SK-N-SH (cell line): ENCODE results near the gene PITX1. TPM values are rescaled to one million over a fixed set of nuclear protein-coding genes. Genes with fewer than 3 reads are reported as not detected.

Source experiments
- CTCF ChIA-PET: fragments of 300-600, 350-600 bp; formaldehyde crosslinking; extraction: SDS; loops from one replicate; lab custom pipeline; 2021; lab: Yijun Ruan, JAX
- POLR2A ChIA-PET: fragments of 350-600 bp; sonication (Branson Sonifier 250); formaldehyde crosslinking; extraction: SDS; loops from one replicate; lab custom pipeline; 2020; ENCODE audit warnings: antibody characterized with exemption, inconsistent platforms; lab: Yijun Ruan, JAX
- DNase-seq: peaks from one replicate; pipeline ENCODE4 v3.0.0; 2012
- H2AFZ ChIP-seq: fragments of 200-600 bp; sonication (generic); 2 replicates; pipeline ENCODE4 v1.8.1; 2016; ENCODE audit warnings: antibody characterized with exemption, mild to moderate bottlenecking, low read depth
- H3F3A ChIP-seq: fragments of 200-600 bp; sonication (generic); replicated peaks from 2 replicates; pipeline ENCODE3; 2016; ENCODE audit warnings: antibody characterized with exemption, mild to moderate bottlenecking; ENCODE audit not compliant: insufficient read depth
- H3K27ac ChIP-seq, 2 experiments: fragments of 200-500 bp in 1 of 2; fragments of 200-600 bp in 1 of 2; sonication (Bioruptor generic) in 1 of 2; sonication (generic), shearing (Covaris generic) in 1 of 2; 2 replicates each; pipeline versions ENCODE4 v1.5.1 to v1.6.1; 2014 to 2016; ENCODE audit warnings: low read depth in 2 of 2, inconsistent platforms in 1 of 2, low read length in 1 of 2, mild to moderate bottlenecking in 1 of 2, mixed read lengths in 1 of 2
- H3K27me3 ChIP-seq: fragments of 200-600 bp; sonication (generic), shearing (Covaris generic); 2 replicates; pipeline ENCODE4 v1.6.1; 2016; ENCODE audit warnings: mixed run types; ENCODE audit not compliant: insufficient read depth
- H3K36me3 ChIP-seq, 2 experiments: fragments of 200-500 bp in 1 of 2; fragments of 200-600 bp in 1 of 2; sonication (Bioruptor generic) in 1 of 2; sonication (generic) in 1 of 2; replicated peaks in 1 of 2; 2 replicates each; pipeline versions ENCODE3 to v1.5.1; 2014 to 2016; ENCODE audit warnings: low read length in 1 of 2, mild to moderate bottlenecking in 1 of 2; ENCODE audit not compliant: insufficient read depth in 2 of 2, control insufficient read depth in 1 of 2
- H3K4me1 ChIP-seq, 2 experiments: fragments of 200-500 bp in 1 of 2; fragments of 200-600 bp in 1 of 2; sonication (Bioruptor generic) in 1 of 2; sonication (generic), shearing (Covaris generic) in 1 of 2; 2 replicates each; pipeline versions ENCODE4 v1.5.1 to v1.6.1; 2014 to 2016; ENCODE audit warnings: low read depth in 1 of 2, low read length in 1 of 2, mixed run types in 1 of 2; ENCODE audit not compliant: insufficient read depth in 2 of 2, control insufficient read depth in 1 of 2
- H3K4me2 ChIP-seq: fragments of 200-600 bp; sonication (generic), shearing (Covaris generic); 2 replicates; pipeline ENCODE4 v1.6.1; 2017; ENCODE audit warnings: mixed run types
- H3K4me3 ChIP-seq, 2 experiments: fragments of 200-500 bp in 1 of 2; fragments of 200-600 bp in 1 of 2; sonication (Bioruptor generic) in 1 of 2; sonication (generic), shearing (Covaris generic) in 1 of 2; 2 replicates each; pipeline versions ENCODE4 v1.5.1 to v1.8.1; 2014 to 2016; ENCODE audit warnings: low read depth in 2 of 2, inconsistent platforms in 1 of 2, low read length in 1 of 2, mild to moderate bottlenecking in 1 of 2, mixed read lengths in 1 of 2, moderate library complexity in 1 of 2
- H3K79me2 ChIP-seq: fragments of 200-600 bp; sonication (generic); 2 replicates; pipeline ENCODE4 v1.8.1; 2017; ENCODE audit warnings: mild to moderate bottlenecking; ENCODE audit not compliant: insufficient read depth
- H3K9ac ChIP-seq: fragments of 200-600 bp; sonication (generic); 2 replicates; pipeline ENCODE4 v1.6.1; 2017; ENCODE audit warnings: mixed run types
- H3K9me2 ChIP-seq: fragments of 200-600 bp; sonication (generic); 2 replicates; pipeline ENCODE4 v1.6.1; 2017; ENCODE audit warnings: mixed run types
- H3K9me3 ChIP-seq: fragments of 200-600 bp; sonication (generic); 2 replicates; pipeline ENCODE4 v1.6.1; 2017; ENCODE audit warnings: mixed run types, mild to moderate bottlenecking, moderate library complexity
- H4K20me1 ChIP-seq: fragments of 200-600 bp; sonication (generic); 2 replicates; pipeline ENCODE4 v1.6.1; 2017; ENCODE audit warnings: mild to moderate bottlenecking, mixed run types; ENCODE audit not compliant: insufficient read depth
- CHD2 ChIP-seq: fragments of 150-350 bp; IDR thresholded peaks from 2 replicates; pipeline ENCODE4 v1.6.1; 2018; ENCODE audit warnings: low read length; ENCODE audit not compliant: partially characterized antibody
- ELF1 ChIP-seq: IDR thresholded peaks from 2 replicates; pipeline ENCODE4 v1.4.0; 2012
- EZH2phosphoT487 ChIP-seq: fragments of 200-600 bp; sonication (generic); IDR thresholded peaks from 2 replicates; pipeline ENCODE4 v1.6.1; 2017; ENCODE audit warnings: low read depth, mixed run types, mild to moderate bottlenecking, antibody characterized with exemption, moderate library complexity, borderline replicate concordance
- FOSL2 ChIP-seq: IDR thresholded peaks from 2 replicates; pipeline ENCODE4 v1.4.0; 2012; ENCODE audit warnings: low read depth, mild to moderate bottlenecking, moderate library complexity, borderline replicate concordance
- FOXJ3 ChIP-seq: sonication (generic); formaldehyde crosslinking; IDR thresholded peaks from 2 replicates; pipeline ENCODE4 v1.5.1; 2020; ENCODE audit warnings: mild to moderate bottlenecking, missing genetic modification reagents
- MXI1 ChIP-seq: IDR thresholded peaks from 2 replicates; pipeline ENCODE4 v1.6.1; 2012; ENCODE audit warnings: mild to moderate bottlenecking, low read depth, low read length, improper control_type of control experiment
- NFIC ChIP-seq: IDR thresholded peaks from 2 replicates; pipeline ENCODE4 v1.4.0; 2012; ENCODE audit warnings: borderline replicate concordance
- NRF1 ChIP-seq: IDR thresholded peaks from 2 replicates; pipeline ENCODE4 v1.6.1; 2012; ENCODE audit warnings: low read depth, mild to moderate bottlenecking, low read length
- RFX5 ChIP-seq: IDR thresholded peaks from 2 replicates; pipeline ENCODE4 v1.6.1; 2012; ENCODE audit warnings: mild to moderate bottlenecking, improper control_type of control experiment, low read length
- RXRA ChIP-seq: IDR thresholded peaks from 2 replicates; pipeline ENCODE4 v1.4.0; 2012; ENCODE audit warnings: low read depth, mild to moderate bottlenecking, borderline replicate concordance
- SMC3 ChIP-seq: IDR thresholded peaks from 2 replicates; pipeline ENCODE4 v1.6.1; 2012; ENCODE audit warnings: low read depth, low read length, improper control_type of control experiment
- TAF1 ChIP-seq: IDR thresholded peaks from 2 replicates; pipeline ENCODE4 v1.6.1; 2012; ENCODE audit warnings: low read depth, mild to moderate bottlenecking, low read length, moderate library complexity, borderline replicate concordance
- TEAD4 ChIP-seq: IDR thresholded peaks from 2 replicates; pipeline ENCODE4 v1.4.0; 2012; ENCODE audit warnings: mild to moderate bottlenecking, borderline replicate concordance; ENCODE audit not compliant: insufficient read depth
- YY1 ChIP-seq: IDR thresholded peaks from 2 replicates; pipeline ENCODE4 v1.4.0; 2012; ENCODE audit warnings: low read depth, mild to moderate bottlenecking
- WGBS: methylation state at CpG from one replicate; pipeline ENCODE4 v1.1.6; 2017; ENCODE audit warnings: low lambda C conversion rate; 5-methylcytosine and 5-hydroxymethylcytosine counted together
- polyA plus RNA-seq, 3 experiments: library from polyadenylated mRNA; depleted of rRNA; stranded (reverse); fragments of >200 nt; gene quantifications; 2 replicates each; pipeline ENCODE4 v1.2.3, GENCODE V29; 2012
- TF ChIP-seq, protein P1 (sequence below): IDR thresholded peaks from 2 replicates; pipeline ENCODE4 v1.4.0; 2012; ENCODE audit warnings: low read depth, borderline replicate concordance
- TF ChIP-seq, protein P2 (sequence below): IDR thresholded peaks from 2 replicates; pipeline ENCODE4; 2012
- TF ChIP-seq, protein P3 (sequence below): IDR thresholded peaks from 2 replicates; pipeline ENCODE4 v1.6.1; 2012; ENCODE audit warnings: mild to moderate bottlenecking, low read depth, low read length, moderate library complexity
- TF ChIP-seq, protein P4 (sequence below): fragments of 150-350 bp; IDR thresholded peaks from 2 replicates; pipeline ENCODE4 v1.6.1; 2016; ENCODE audit warnings: mild to moderate bottlenecking, low read depth, low read length
- TF ChIP-seq, protein P5 (sequence below): IDR thresholded peaks from 2 replicates; pipeline ENCODE4 v1.4.0; 2012; ENCODE audit warnings: low read depth, borderline replicate concordance

Gene PITX1
- polyA plus RNA-seq, 1 of the 3 experiments (the other 2 are of a cell fraction) = not detected

DNA sequence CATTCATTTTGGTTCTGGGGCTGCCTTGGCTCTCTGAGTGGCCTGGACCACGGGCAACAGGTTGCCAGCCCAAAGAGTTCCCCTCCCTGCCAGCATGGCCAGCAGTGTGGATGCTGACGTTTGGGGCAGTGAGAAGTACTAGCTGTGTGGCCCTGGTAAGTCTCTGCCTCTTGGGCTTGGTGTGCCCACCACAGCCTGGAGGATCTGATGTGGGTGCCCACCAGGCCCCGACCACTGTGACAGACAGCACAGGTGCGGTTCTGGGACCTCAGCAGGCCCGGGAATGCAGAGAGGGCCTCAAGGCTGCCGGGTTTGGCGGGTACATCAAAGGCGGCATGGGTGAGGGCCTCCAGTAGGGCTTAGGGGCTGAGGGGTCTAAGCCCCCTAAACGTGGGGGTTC, 33.6 kb upstream of the PITX1 start:
- Histone ChIP-seq H3K9me2 (no peaks in the 10 kb centered on the region), H3K9ac (no peak overlapping the region), H3K4me3 (no peak overlapping the region), H3K4me2 (no peak overlapping the region), H3K36me3 (no peaks in the 10 kb centered on the region), H3K4me1 (no peaks in the 10 kb centered on the region; a peak in 1 of 4 replicates), H3K27ac (no peak overlapping the region), H3K9me3 (no peaks in the 10 kb centered on the region), H4K20me1 (no peaks in the 10 kb centered on the region), H3K27me3 (no peaks in the 10 kb centered on the region; the same call in none of the 2 replicates), H3F3A (no peaks in the 10 kb centered on the region), H3K79me2 (no peaks in the 10 kb centered on the region), H2AFZ (no peak overlapping the region)
- WGBS = no CpG with 5 or more reads among the region's 9 CpGs
- POLR2A ChIA-PET = no interaction called here
- CTCF ChIA-PET = no interaction called here
- DNase-seq = no peak
- TF ChIP-seq SMC3 = no peak

DNA sequence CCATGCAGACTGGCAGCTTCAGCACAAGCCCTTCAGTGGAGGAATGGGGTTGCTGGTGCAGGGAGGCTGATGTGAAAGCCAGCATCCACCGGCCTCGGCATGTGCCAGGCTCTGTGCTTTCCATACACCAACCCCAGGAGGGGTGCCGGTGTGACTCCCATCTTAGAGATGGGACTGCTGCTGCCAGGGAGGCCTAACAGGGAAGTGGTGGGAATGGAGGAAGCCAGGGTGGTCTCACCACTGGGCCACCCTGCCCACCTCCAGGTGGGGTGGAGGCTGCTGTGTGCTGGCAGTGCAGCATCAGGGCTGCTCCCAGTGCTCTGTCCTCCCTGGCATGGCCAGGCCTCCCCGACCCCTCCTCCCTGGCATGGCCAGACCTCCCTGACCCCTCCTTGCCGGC, 32.8 kb upstream of the PITX1 start:
- no peaks in the 10 kb centered on the region for H3K79me2 ChIP-seq
- WGBS = 27% methylated on average over 2 of the region's 5 CpGs
- no peaks in the 10 kb centered on the region; the same call in none of the 2 replicates for H3K27me3 ChIP-seq
- DNase-seq = no peak
- ChIA-PET POLR2A (no interaction called here), CTCF (no interaction called here)
- H3K27ac ChIP-seq = no peak overlapping the region
- no peak overlapping the region for H3K4me2 ChIP-seq
- H3F3A ChIP-seq = no peaks in the 10 kb centered on the region
- H3K4me1 ChIP-seq = no peaks in the 10 kb centered on the region; a peak in 1 of 4 replicates
- H3K9me3 ChIP-seq = no peaks in the 10 kb centered on the region
- H3K4me3 ChIP-seq = no peak overlapping the region
- no peak overlapping the region for H2AFZ ChIP-seq
- H3K9ac ChIP-seq = no peak overlapping the region
- no peaks in the 10 kb centered on the region for H3K36me3 ChIP-seq
- no peaks in the 10 kb centered on the region for H4K20me1 ChIP-seq
- TF ChIP-seq, protein P1, sequence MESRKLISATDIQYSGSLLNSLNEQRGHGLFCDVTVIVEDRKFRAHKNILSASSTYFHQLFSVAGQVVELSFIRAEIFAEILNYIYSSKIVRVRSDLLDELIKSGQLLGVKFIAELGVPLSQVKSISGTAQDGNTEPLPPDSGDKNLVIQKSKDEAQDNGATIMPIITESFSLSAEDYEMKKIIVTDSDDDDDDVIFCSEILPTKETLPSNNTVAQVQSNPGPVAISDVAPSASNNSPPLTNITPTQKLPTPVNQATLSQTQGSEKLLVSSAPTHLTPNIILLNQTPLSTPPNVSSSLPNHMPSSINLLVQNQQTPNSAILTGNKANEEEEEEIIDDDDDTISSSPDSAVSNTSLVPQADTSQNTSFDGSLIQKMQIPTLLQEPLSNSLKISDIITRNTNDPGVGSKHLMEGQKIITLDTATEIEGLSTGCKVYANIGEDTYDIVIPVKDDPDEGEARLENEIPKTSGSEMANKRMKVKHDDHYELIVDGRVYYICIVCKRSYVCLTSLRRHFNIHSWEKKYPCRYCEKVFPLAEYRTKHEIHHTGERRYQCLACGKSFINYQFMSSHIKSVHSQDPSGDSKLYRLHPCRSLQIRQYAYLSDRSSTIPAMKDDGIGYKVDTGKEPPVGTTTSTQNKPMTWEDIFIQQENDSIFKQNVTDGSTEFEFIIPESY = no peak
- no peak for TF ChIP-seq TEAD4
- no peak for TF ChIP-seq NRF1
- no peak for TF ChIP-seq RFX5
- no peak for TF ChIP-seq NFIC
- no peak for TF ChIP-seq RXRA
- no peak for TF ChIP-seq EZH2phosphoT487
- no peak for TF ChIP-seq TAF1
- no peak for TF ChIP-seq FOXJ3 (CRISPR knock-in tag)
- TF ChIP-seq, protein P2, sequence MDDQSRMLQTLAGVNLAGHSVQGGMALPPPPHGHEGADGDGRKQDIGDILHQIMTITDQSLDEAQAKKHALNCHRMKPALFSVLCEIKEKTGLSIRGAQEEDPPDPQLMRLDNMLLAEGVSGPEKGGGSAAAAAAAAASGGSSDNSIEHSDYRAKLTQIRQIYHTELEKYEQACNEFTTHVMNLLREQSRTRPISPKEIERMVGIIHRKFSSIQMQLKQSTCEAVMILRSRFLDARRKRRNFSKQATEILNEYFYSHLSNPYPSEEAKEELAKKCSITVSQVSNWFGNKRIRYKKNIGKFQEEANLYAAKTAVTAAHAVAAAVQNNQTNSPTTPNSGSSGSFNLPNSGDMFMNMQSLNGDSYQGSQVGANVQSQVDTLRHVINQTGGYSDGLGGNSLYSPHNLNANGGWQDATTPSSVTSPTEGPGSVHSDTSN = no peak
- TF ChIP-seq, protein P3, sequence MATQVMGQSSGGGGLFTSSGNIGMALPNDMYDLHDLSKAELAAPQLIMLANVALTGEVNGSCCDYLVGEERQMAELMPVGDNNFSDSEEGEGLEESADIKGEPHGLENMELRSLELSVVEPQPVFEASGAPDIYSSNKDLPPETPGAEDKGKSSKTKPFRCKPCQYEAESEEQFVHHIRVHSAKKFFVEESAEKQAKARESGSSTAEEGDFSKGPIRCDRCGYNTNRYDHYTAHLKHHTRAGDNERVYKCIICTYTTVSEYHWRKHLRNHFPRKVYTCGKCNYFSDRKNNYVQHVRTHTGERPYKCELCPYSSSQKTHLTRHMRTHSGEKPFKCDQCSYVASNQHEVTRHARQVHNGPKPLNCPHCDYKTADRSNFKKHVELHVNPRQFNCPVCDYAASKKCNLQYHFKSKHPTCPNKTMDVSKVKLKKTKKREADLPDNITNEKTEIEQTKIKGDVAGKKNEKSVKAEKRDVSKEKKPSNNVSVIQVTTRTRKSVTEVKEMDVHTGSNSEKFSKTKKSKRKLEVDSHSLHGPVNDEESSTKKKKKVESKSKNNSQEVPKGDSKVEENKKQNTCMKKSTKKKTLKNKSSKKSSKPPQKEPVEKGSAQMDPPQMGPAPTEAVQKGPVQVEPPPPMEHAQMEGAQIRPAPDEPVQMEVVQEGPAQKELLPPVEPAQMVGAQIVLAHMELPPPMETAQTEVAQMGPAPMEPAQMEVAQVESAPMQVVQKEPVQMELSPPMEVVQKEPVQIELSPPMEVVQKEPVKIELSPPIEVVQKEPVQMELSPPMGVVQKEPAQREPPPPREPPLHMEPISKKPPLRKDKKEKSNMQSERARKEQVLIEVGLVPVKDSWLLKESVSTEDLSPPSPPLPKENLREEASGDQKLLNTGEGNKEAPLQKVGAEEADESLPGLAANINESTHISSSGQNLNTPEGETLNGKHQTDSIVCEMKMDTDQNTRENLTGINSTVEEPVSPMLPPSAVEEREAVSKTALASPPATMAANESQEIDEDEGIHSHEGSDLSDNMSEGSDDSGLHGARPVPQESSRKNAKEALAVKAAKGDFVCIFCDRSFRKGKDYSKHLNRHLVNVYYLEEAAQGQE = no peak
- TF ChIP-seq, protein P4, sequence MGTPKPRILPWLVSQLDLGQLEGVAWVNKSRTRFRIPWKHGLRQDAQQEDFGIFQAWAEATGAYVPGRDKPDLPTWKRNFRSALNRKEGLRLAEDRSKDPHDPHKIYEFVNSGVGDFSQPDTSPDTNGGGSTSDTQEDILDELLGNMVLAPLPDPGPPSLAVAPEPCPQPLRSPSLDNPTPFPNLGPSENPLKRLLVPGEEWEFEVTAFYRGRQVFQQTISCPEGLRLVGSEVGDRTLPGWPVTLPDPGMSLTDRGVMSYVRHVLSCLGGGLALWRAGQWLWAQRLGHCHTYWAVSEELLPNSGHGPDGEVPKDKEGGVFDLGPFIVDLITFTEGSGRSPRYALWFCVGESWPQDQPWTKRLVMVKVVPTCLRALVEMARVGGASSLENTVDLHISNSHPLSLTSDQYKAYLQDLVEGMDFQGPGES = no peak
- TF ChIP-seq, protein P5, sequence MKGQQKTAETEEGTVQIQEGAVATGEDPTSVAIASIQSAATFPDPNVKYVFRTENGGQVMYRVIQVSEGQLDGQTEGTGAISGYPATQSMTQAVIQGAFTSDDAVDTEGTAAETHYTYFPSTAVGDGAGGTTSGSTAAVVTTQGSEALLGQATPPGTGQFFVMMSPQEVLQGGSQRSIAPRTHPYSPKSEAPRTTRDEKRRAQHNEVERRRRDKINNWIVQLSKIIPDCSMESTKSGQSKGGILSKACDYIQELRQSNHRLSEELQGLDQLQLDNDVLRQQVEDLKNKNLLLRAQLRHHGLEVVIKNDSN = no peak
- TF ChIP-seq ELF1 = no peak
- no peak for TF ChIP-seq FOSL2
- TF ChIP-seq CHD2 = no peak
- TF ChIP-seq YY1 = no peak
- no peak for TF ChIP-seq MXI1
- TF ChIP-seq, all 33 proteins: peak for 0
- H3K9me2 ChIP-seq = no peaks in the 10 kb centered on the region
